Hematopoietic multipotent progenitor cell treated with erythropoietin and hydrocortisone succinate and interleukin-3 and kit ligand, for 17 days (in vitro differentiated cells): Measurements from ENCODE around the gene NDUFS3.

ENCODE experiments used
- DNase-seq: peaks from one replicate; pipeline ENCODE4 v3.0.0-alpha.2; 2015; ENCODE audit warnings: low spot score

Gene NDUFS3

DNA sequence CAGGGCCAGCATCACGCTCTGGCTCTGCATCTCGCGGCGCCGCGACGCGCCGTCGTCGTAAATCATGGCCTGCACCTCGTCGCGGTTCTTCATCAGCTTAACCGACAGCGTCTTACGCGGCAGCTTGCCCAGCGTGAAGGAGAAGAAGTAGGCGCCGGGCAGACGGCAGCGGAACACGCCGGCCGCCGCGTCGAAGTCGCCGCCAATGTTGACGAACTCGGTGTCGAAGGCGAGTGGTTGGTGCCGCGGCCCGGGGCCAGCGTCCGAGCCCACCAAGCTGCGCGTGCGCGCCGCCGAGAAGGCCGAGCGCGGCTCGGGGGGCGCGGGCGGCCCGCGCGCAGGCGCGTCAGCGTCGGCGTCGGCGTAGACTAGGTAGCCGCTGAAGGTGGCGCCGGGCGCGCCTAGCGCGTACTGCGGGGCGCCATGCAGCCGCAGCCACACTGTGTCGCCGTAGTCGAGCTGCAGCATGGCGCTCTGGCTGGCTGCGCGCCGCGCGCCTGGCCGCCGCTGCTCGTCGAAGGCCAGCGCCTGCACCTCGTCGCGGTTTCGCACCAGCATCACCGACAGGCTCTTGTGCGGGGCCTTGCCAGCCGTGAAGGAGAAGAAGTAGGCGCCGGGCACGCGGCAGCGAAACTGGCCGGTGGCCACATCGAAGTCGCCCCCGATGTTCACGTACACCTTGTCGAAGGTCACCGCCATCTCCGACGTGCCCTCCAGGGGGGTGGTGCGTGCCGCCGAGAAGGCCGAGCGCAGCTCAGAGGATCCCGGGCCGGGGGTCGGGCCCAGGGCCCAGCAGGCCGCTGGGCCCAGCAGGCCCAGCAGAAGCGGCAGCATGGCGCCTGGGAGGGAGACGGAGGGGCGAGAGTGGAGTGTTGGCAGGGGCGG lies 11.3 kb downstream of the NDUFS3 start:
- no peak for DNase-seq

DNA sequence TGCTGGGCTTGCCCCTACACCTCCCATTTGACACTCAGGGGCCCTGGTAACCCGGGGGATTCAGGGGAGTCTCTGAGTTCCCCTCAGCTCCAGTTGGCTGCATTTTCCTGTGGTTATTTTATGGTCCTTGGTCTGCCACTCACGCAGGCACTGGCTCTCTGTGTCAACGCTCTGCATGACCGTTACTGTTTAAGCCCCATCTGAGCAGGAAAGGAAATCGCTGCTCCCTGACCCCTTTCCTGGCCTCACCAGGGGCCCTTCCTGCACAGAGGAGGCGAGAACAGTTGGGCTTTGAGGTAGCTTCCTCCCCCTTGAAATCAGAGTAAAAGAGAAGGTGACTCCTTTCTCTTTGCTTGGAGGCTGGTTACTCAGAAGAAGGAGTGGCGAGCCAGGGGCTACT lies 12.9 kb downstream of the NDUFS3 start:
- DNase-seq, result no peak

DNA sequence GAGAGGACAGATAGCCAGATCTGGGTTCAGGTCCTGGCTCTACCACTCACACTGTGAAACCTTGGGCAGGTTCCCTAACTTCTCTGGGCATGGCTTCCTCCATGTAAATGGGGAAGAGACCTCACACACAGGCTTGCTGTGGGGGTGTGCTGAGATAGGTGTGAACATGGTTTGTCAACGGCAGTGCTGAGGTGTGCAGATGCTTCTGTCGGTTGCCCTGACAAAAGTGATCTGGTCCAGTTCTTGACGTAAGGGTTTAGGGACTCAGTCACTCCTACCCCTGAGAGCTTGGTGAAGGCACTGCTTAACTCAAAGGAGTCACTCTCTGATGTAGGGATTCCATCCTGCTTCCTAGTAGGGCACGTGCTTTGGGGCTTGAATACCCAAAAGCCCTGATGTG lies 13.4 kb downstream of the NDUFS3 start:
- DNase-seq, result no peak

DNA sequence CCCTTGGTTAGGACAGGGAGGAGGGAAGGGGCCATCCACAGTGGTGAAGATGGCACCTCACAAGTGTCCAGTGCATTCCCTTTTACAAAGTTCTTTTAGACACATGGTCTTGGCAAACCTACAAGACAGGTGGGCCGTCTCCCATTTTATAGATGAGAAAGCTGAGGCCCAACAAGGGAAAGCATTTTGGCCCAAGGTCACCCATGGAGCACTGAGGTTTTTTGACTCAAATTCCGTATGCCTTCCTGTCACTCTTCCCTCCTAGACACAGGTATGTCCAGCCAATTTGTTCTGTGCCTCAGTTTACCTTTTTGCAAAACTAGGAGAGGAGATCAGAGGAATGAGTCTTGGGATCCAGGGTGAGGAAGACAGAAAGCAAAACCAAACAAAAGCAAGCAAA lies 14.1 kb downstream of the NDUFS3 start:
- no peak for DNase-seq

DNA sequence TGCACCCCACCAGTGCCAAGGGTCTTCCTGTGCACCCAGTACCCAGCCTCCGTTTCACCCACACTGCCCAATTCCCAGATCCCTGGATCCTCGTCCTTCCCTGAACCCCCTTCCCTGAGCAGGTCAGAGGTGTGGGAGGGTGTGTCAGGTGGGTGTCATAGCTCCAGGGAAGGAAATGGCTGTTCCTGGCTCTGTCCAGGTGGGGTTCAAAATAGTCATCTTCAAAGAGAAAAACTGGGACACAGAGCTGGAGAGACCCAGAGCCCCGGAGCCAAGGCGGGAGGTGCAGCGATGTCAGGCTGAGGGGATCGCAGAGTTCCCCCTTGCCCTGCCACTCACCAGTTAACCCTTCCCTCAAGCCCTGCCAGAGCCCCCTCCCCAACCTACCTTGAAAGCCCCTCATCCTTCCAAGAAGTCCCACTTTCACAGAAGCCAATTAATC lies 14.6 kb downstream of the NDUFS3 start:
- DNase-seq, result no peak

DNA sequence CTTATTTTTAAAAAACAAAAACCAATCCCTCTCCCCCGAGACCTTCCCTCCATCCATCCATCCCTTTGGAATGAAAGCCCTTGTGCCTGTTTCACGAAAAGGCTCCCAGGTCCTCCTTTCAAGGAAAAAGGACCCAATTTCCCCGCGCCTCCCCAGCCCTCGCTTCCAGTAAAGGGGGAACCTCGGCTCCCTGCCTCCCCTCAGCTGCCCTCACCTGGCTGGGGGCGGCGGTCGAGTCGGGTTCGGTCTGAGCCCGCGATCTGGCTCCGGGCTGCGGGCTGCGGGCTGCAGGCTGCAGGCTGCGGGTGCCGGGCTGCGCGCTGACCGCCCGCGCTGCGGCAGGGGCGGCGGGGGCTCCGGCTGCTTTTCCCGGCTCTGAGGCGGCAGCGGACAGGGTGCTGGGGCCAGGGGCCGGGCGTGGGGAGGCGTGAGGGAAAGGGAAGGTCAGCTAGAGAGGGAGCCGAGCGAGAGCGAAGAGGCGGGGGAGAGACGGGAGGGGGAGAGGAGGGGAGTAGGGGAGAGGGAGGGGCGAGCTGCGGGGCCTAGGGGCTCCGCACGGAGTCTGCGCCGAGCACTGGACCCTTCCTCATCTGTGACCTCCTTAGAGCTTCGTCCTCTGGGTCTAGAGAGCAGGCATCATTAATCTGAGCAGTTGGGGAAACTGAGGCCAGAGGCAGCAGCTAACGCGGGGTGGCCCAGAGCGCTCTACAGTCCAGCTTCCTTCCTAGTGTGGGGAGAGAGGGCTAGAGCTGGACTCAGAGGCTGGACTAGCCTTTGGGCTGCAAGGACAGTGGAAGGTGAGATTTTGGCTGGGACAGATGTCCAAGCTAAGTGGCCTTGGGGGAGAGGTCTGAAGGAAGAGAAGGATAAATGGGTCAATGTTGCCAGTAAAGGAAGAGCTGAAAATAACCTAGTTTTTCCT lies 15.3 kb downstream of the NDUFS3 start, which contains the start of gene C1QTNF4:
Gene C1QTNF4, minus strand, starts transcription at position 478 of the 922 bp plus-strand sequence. CDS start 3,601 bp downstream, outside the sequence.
- DNase-seq, result no peak

DNA sequence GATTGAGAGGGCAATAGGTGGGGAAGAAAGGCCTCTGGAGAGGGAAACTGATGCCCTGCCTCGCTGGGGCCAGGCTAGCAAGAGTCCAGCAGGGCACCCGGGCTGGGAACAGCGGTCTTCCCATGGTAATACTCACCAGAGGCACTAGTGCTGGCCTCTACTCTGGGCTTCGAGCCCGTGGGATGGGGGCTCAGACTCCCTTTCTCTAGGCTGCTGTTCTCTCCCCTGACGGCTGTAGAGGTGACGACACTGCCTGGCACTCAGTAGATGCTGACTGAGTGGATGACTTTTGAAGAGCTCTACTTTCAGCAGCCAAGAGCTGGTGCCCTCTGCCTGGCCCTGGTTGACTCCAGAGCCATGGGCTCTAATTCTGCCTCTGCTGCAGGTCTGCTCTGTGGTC lies 16.2 kb downstream of the NDUFS3 start:
- DNase-seq, result no peak

DNA sequence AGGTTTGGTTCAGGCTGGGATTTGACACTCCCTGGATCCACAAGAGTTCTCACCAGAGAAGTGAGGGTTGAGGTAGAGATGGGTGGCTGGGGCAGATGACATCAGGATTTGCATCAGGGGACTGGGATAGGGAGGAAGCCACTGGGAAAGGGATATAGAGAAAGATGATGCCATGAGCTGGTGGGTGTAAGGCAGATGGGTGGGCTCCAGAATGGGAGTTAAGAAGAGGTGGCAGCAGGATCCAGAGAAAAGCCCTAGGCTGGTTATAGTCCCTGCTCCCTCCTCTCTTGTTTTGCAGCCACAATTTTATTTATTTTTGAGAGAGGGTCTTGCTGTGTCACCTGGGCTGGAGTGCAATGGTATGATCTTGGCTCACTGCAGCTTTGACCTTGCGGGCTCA lies 17.1 kb downstream of the NDUFS3 start:
- no peak for DNase-seq

DNA sequence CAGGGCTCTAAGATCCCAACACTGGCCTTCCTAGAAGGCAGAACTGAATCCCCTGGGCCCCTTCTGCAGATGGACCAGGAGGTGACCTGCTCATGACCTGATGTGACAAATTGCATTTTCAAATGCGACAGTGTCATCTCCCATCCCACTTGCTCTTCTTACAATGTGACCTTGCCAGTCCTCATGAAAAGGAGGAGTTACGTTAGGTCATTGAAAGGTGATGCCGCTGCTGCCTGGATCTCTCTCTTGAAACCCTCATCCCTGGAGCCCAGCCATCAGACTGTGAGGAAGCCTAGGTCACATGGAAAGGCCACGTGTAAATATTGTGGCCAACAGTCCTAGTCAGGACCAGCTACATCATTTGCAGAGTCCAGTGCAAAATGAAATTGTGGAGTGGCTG lies 21.0 kb downstream of the NDUFS3 start:
- DNase-seq, result no peak

DNA sequence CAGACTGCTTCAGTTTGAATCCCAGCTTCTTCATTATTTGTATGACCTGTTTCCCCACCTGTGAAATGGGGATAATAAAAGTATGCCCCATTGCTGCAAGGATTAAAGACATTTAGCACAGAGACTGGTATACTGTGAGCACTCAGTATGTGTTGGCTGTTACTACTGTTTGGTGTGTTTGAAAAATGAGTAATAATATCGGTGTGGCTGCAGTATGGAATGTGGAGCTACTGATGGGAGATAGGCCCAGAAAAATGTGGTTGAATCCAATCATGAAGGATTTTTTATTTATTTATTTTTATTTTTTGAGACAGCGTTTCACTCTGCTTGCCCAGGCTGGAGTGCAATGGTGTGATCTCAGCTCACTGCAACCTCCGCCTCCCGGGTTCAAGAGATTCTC lies 24.4 kb downstream of the NDUFS3 start:
- DNase-seq, result no peak

DNA sequence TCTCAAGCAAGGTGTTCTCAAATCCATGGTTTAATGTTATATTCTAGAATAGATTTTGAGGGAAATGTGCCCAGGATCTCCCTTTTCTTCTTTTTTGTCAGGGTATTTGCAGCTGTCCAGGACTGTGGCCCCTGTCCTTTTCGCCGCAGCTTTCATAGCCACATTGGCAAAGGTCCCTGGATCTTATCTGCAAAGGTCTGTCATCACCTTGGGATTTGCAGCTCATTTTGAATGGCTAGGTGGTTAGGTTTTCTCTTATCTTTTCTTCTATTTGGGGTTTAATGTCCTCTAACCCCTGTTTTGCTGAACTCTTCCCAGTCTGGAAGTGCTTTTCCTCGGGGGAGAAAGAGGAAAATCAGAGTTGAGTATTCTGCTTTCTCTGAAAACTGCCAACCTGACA lies 27.0 kb downstream of the NDUFS3 start:
- no peak for DNase-seq

DNA sequence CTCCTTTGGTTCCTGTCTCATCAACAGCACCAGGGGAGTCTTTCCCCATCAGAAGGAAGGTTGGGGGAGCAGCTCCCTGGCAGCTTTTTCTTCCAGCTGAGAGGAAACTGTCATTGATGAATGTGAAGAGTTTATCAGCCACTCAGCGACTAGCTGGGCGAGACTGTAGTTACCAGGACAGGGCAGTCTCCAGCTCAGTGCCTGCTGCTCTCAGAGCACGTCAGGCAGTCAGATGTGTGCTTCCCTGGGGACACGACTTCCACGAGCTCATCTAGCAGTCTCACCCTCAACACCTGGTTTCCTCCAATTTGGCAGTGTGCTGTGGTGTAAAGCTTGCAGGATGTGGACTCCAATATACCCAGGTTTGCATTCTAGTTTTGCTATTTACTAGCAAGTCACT lies 27.9 kb downstream of the NDUFS3 start:
- no peak for DNase-seq

DNA sequence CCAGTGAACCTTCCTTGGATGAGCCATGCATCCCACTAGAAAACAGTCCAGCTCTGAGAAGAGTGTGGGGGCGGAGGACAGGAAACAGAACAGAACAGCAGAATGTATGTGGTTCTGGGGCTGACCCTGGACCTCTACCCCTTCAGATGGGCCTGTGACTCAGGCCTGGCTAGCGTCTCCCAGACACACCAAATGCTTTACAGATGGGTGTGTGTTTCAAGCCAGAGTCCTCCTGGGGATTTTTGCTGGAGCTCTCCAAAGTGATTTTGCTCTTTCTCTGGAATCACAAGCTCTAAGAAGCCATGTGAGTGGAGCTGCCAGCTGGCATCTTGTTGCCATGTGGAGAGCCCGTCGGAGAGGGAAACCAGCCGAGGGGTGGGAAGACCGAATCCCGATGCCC lies 28.5 kb downstream of the NDUFS3 start:
- no peak for DNase-seq

DNA sequence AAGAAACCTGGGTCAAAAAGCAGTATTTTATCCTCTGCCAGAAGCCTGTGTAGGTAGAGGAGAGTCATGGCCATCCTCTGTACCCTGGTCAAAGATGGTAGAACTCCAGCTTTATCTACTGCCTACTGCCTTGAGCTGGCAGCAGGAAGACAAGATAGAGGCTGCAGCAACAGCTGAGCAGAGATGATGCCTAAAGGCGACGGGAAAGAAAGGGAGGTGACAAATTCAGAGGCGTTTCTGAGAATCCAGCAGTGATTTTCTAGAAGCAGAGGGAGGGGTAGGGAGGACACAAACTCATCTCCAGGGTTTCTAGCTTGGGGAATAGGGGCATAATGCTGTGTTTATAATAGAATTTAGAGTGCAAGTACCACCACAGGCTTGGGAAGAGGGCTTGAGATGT lies 30.8 kb downstream of the NDUFS3 start:
- DNase-seq, result no peak

DNA sequence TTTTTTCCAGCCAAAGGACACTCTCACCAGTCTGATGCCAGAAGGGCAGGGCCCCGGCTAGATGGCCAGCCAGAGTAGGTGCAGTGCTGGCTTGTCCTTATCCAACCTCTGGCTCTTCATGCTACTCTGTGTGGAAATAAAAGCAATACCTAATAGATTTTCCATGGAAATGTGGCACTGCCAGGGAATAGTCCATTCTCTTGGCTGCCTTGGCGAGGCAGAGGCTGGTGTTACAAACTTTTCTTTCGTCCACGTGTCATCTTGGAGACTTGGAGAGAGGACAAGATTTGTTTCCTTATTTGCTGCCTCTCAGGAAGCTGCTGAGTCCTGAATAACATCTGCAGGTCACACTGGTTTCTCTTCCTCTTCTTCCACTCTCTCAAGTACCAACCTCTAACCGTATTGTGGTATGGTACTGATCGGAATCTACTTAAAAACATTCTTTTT lies 32.5 kb downstream of the NDUFS3 start:
- no peak for DNase-seq

DNA sequence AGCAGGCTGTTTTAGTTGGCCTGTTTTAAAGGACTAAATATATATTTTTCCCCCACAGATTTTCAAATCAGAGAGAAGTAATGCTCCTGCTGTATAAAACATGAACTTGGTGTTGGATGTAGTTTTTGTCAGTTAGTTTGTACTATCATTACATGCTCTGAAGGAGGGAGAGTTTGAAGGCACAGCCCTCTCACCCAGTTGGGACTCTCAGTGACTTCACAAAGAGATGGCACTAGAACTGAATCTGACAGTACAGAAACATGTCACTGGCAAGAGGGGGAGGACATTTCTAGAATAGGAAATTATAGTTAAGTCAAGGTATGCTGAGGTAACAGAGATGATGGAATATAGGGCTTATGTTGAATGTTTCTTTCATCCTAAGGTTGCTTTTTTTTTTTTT lies 36.4 kb downstream of the NDUFS3 start:
- no peak for DNase-seq

DNA sequence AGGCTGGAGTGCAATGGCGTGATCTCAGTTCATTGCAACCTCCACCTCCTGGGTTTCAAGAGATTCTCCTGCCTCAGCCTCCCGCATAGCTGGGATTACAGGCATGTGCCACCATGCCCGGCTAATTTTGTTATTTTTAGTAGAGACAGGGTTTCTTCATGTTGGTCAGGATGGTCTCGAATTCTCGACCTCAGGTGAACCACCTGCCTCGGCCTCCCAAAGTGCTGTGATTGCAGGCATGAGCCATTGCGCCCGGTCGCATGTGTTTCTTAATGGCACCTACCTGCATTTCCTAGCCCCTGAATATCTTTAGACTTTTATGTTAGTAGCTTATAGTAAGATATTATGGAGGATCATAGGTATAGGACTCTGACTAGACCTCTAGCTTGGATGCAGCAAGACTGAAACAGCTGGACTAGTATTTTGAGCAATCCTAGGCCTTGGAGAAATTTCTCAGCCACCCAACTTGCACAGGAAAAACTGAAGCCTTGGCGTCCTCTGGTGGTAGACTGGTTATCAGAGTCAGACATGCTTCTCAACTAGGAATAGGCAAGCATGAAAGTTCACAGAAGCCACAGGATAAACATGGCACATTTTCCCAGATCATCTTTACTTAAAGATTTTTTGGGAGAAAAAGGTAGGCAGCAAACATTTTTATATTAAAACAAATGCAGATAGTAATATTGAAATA lies 38.0 kb downstream of the NDUFS3 start:
- peak; percentile 42 for DNase-seq

DNA sequence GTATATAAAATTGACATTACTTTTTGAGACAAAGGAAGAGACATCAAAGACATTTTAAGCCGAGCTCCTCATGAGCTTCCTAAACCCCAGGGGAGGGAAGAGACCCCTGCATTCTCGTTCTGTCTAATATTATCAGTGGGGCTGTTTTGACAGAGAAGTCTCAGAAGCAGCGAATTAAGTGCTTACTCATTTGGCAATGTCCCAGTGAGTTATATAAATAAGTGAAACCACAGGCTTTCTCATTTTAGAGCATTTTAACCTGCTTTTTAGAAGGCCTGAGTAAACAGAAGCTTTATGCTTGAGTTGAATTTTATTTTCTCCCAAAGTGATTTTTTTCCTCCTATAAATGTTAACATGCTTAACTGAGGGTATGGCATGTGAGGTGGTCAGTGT lies 38.5 kb downstream of the NDUFS3 start:
- no peak for DNase-seq

DNA sequence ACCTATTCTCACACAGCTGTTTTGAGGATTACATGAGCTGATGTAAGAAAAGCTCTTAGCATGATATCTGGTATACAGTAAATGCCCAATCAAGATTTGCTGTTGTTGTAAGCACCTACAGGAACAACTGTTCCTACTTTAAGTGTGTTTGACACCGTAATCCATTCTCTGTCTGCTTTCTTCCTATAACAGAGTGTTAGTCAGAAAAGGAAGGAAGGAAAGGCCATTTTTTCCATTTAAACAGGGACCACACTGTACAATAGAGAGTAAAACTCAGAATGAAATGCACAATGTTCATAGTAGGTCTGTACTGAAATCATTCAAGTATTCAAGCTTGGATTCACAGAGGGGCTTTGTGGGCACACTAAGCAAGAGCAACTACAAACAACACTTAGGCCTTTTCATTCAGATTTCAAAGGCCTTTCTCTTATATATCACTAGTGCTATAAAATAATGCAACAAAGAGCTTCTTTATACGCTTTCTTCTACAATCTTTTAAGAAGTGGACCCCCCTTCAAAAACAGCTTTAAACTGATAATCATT lies 42.0 kb downstream of the NDUFS3 start:
- DNase-seq, result no peak

DNA sequence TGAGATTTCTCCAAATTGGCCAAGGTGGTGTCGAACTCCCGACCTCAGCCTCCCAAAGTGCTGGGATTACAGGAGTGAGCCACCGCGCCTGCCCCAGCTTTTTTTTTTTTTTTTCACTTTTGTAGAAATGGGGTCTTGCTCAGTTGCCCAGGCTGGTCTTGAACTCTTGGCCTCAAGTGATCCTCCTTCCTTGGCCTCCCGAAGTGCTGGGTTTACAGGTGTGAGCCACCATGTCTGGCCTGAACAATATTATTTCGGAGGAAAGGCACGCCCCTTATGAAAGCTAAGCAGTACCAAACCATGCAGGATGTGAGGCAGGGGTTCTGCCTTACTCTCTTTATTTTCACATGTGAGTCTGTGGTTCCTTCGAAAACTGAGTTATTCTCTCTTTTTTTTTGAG lies 47.4 kb downstream of the NDUFS3 start:
- DNase-seq, result no peak

DNA sequence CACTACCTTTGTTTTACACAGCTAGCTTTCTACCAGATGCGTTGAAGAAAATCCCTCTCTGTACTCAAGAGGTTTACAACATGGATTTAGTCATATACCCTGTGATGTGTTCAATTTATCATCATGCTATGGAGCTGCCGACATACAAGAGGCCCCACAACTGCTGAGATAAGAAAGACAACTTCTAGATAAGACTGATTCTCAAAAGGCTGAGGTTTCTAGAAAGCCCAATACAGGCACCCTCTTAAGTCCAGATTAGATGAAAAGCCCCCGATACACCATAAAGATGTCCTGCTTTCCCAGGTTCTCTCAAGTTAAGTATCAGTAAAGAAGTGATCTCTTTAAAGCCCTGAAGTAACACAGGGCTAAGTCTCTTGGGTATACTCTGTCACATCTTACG lies 49.2 kb downstream of the NDUFS3 start:
- no peak for DNase-seq

DNA sequence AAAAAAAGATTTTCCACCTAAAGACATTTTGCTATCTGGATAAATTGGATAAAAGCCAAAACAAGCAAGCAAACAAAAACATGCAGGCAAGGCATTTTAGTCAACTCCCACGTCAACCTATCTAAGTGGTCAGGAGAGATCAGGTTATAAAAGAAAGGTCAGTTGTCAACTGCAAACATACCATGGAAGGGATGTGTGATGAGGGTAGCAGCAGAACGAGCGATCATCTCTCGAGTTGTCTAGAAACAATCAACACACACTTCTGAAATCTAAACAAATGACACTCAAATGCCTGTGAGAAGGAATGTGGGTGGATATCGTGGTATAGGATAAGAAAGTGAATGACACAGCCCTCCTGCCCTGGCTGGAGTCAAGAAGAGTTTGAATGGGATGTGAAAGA lies 52.6 kb downstream of the NDUFS3 start:
- no peak for DNase-seq
